Right lobe of liver (tissue), 4 donors: ENCODE results near the gene DGKI.

ENCODE experiments used
- CTCF ChIP-seq, 4 donors: fragments of 200-600 bp in 3 of 4; fragments of 450-650 bp in 1 of 4; IDR thresholded peaks; one replicate each; pipeline versions ENCODE4 v1.5.1 to v1.8.0; 2016 to 2022; ENCODE audit warnings: antibody characterized with exemption in 4 of 4, mild to moderate bottlenecking in 2 of 4
- POLR2A ChIP-seq: fragments of 450-650 bp; IDR thresholded peaks from one replicate; pipeline ENCODE4 v1.6.1; 2017; ENCODE audit warnings: antibody characterized with exemption, mild to moderate bottlenecking
- donor health status: DM: no; HTN: no; CAD: no.
- donor health status: DM: no; HTN: no; CAD: no.
- donor health status: DM: no; HTN: yes; CAD: no.

GRCh38 chr7:137579913-137580640 lies 266.7 kb downstream of the DGKI start:
- no peak for TF ChIP-seq CTCF (IDR thresholded peaks at IDR 0.05)
- no peak for TF ChIP-seq POLR2A
